Epithelial cell of prostate (primary cell): ENCODE data around the gene F10.
"Not testable (repeated sequence)": the region's sequence is repeated elsewhere in the genome, so short reads cannot be mapped to it uniquely, and the experiment has no call there.

Source experiments
- DNase-seq: peaks from one replicate; pipeline ENCODE4 v3.0.0-alpha.2; 2011; ENCODE audit warnings: low read depth, low spot score
- H3K27ac ChIP-seq: fragments of 450-650 bp; 2 replicates; pipeline ENCODE4 v1.5.1; 2017; ENCODE audit warnings: mild to moderate bottlenecking

The F10 gene

GRCh38 chr13:113097651-113098050 lies 24.9 kb upstream of the F10 start:
- DNase-seq: no peak
- no peak overlapping the region for H3K27ac ChIP-seq

GRCh38 chr13:113098162-113098732 lies 24.4 kb upstream of the F10 start:
- H3K27ac ChIP-seq: no peak overlapping the region

GRCh38 chr13:113099142-113099541 lies 23.5 kb upstream of the F10 start:
- no peak for DNase-seq
- H3K27ac ChIP-seq: no peak overlapping the region

More at GRCh38 chr13:113098162-113098732, 24.4 kb upstream of the F10 start:
- DNase-seq: no peak

DNA sequence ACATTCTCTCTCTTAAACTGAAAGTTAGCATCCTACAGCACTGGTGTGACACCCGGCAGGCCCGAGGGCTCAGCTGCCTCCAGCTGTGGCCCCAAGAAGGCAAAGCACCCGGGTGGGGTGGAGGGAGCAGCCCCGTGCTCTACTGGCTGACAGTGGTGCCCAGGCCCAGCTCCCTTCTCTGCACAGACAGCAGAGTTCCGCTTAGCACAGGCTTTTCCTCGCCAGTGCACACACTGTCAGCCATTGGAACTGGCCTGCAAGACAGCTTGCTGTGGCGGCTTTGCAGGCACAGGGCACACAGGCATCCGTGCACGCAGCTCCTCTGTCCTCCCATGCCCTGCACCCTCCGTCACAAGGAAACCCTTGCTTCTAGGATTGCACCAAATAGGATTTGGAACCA lies 20.3 kb upstream of the F10 start:
- DNase-seq, H3K27ac ChIP-seq: not testable (repeated sequence)

GRCh38 chr13:113102727-113103126 lies 19.9 kb upstream of the F10 start:
- no peak overlapping the region for H3K27ac ChIP-seq
- no peak for DNase-seq

GRCh38 chr13:113103646-113104045 lies 19.0 kb upstream of the F10 start:
- DNase-seq: no peak
- no peak overlapping the region for H3K27ac ChIP-seq

DNA sequence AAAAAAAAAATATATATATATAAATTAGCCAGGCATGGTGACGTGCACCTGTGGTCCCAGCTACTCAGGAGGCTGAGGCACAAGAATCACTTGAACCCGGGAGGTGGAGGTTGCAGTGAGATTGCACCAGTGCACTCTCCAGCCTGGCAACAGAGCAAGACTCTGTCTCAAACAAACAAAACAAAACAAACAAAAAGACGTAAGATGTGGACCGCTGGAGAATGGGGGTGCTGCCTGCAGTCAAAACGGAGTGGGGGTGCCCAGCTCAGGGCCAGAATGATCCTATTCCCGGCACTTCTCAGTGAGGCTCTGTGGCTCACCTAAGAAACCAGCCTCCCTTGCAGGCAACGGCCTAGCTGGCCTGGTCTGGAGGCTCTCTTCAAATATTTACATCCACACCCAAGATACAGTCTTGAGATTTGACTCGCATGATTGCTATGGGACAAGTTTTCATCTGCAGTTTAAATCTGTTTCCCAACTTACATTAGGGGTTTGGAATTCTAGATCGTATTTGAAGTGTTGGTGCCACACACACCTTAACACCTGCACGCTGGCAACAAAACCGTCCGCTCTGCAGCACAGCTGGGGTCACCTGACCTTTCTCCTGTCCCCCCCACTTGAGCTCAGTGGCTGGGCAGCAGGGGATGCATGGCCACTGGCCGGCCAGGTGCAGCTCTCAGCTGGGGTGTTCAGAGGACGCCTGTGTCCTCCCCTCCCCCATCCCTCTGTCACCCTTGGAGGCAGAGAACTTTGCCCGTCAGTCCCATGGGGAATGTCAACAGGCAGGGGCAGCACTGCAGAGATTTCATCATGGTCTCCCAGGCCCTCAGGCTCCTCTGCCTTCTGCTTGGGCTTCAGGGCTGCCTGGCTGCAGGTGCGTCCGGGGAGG lies 17.3 kb upstream of the F10 start, which contains the start of gene F7:
Gene F7 (plus strand): TSS at position 760 of the 889 bp plus-strand sequence. CDS start 51 bp downstream, at position 811.
- no peak within 1 kb of the TSS for H3K27ac ChIP-seq
- DNase-seq: no peak

DNA sequence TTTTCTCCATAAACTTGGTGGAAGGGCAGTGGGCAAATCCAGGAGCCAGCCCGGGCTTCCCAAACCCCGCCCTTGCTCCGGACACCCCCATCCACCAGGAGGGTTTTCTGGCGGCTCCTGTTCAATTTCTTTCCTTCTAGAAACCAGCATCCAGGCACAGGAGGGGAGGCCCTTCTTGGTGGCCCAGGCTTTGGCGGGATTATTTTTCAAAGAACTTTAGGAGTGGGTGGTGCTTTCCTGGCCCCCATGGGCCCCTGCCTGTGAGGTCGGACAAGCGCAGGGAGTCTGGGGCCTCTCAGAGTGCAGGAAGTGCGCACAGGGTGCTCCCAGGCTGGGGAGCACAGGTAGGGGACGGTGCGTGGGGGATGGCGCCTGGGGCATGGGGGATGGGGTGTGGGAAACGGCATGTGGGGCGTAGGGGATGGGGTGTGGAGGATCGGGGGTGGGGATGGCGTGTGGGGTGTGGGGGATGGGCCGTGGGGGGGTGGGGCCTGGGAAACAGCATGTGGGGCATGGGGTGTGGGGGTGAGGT lies 16.6 kb upstream of the F10 start:
- no peak overlapping the region for H3K27ac ChIP-seq
- DNase-seq: no peak

GRCh38 chr13:113106711-113107351 lies 15.8 kb upstream of the F10 start:
- no peak overlapping the region for H3K27ac ChIP-seq
- DNase-seq: no peak

GRCh38 chr13:113108521-113108920 lies 14.1 kb upstream of the F10 start:
- not testable (repeated sequence) for H3K27ac ChIP-seq, DNase-seq

DNA sequence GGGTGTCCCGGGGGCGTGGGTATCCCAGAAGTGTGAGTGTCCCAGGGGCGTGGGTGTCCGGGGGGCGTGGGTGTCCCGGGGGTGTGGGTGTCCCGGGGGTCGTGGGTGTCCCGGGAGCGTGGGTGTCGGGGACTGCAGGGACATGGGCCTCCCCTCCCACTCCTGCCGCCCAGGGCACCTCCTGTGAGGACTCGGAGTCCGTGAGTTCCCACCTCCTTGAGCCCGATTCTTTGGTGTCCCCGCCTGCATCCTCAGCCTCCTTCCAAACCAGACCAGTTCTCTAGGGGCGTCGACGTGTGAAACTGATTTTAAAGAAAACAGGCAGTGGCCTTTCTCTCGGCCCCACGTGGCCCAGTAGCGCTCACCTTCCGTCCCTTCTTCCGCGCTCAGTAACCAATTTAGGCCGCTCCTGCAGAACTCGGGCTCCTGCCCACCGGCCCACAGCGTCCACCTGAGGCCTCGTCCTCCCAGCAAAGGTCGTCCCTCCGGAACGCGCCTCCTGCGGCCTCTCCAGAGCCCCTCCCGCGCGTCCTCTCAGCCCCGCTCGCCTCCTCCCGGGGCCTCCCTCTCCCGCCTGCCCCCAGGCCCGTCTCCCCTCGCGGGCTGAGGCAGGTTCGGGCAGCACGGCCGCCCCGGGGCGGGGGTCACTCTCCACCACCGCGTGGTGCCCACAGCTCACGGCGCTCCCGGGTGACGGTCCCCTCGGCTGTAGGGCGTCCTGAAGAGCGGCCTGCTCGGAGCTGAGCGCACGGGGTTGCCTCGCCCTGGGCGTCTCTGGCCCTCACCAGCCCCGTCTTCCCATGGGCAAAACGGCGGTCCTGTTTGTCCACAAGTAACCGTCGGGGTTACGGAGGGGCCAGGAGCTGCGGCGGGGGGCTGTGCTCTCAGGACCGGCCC lies 13.2 kb upstream of the F10 start:
- no peak for DNase-seq
- no peak overlapping the region for H3K27ac ChIP-seq

DNA sequence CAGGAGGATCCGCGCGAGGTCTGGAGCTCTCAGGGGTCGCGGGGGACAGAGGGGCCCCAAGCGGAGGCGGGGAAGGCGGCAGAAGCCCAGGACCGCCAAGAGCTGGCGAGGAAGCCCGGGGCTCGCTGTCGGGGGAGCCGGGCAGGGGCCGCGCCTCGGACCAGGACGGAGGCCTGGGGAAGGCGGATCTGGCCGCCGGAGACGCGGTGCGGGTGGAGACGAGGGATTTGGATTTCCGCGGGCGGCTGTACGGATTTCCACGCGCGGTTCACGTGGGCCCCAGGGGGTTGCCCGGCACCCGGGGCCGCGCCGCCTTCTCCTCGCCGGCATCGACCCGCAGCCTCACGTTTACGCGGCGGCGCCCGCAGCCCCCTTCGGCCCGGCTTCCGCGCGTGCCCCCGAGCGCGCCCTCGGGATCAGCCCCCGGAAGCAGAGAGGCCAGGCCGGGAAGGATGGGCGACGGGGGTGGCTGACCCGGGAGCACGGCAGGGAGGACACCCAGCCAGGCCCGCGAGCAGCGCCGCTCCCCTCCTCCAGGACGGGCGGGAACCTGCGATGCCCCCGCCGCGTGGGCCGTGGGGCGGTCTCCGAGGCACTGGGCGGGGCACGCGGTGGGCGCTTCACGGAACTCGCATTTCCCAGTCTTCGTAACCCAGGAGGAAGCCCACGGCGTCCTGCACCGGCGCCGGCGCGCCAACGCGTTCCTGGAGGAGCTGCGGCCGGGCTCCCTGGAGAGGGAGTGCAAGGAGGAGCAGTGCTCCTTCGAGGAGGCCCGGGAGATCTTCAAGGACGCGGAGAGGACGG lies 12.3 kb upstream of the F10 start:
- DNase-seq: no peak
- no peak overlapping the region for H3K27ac ChIP-seq

DNA sequence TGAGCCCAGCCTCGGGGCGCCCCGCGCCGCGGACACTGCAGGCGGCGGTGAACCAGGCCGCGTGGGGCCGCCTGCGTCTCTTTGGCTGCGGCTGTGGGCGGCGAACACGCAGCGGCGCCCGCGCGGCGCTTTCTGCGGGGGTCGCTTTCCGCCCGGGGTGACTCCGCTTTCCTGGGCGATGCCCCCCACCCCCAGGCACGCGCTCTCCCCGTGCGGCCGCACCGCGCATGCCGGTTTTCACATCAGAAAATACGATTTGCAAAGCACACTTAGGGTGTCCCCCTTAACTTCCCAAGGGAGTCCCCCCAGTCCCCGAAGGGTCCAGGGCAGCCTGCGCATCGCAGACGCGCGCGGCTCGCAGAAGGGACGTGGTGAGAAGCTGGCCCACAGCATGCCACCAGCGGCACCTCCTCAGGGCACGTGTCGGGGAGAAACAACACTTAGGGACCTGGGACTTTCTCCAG lies 11.7 kb upstream of the F10 start:
- no peak for DNase-seq
- no peak overlapping the region for H3K27ac ChIP-seq

- not testable (repeated sequence) for DNase-seq, H3K27ac ChIP-seq
Measured at GRCh38 chr13:113111821-113112220, 10.8 kb upstream of the F10 start.

- not testable (repeated sequence) for H3K27ac ChIP-seq
Measured at GRCh38 chr13:113112475-113112874, 10.1 kb upstream of the F10 start.

DNA sequence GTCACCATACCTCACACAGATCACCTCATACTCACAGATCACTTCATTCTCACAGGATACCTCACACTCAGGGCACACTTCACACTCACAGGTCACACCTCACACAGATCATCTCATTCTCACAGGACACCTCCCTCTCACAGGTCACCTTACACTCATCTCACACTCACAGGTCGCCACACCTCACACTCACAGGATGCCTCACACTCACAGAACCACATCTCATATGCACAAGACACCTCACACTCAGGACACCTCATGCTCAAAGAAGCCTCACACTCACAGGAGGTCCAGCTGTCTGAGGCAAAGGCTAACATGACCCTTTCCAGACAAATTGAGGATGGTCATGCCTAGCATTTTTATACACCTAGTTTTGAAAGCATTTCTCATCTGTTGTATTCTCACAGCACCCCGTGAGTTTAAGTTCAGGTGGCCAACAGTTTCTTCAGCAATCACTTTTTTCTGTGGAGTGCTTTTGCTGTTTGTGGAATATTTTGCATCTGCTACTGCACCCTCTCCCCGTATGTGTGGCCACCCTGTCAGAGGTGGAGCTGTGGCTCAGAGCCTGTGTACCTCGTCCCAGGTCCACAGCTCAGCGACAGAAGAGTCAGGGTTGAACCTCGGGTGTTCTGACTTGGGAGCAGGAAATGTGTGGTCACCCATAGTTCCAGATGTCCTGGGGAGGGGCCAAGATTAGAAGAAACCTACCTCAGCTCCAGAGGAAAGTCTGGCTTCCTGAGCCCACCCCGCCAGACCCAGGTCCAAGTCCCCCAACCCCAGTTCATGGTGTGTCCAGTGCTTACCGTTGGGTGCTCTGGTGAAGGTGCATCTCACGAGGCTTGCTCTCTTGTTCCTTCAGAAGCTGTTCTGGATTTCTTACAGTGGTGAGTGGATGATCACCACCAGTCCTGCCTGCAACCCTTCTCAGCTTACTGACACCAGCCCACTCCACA lies 9.4 kb upstream of the F10 start:
- no peak overlapping the region for H3K27ac ChIP-seq
- no peak for DNase-seq

More at GRCh38 chr13:113112475-113112874, 10.1 kb upstream of the F10 start:
- DNase-seq: not testable (repeated sequence)

DNA sequence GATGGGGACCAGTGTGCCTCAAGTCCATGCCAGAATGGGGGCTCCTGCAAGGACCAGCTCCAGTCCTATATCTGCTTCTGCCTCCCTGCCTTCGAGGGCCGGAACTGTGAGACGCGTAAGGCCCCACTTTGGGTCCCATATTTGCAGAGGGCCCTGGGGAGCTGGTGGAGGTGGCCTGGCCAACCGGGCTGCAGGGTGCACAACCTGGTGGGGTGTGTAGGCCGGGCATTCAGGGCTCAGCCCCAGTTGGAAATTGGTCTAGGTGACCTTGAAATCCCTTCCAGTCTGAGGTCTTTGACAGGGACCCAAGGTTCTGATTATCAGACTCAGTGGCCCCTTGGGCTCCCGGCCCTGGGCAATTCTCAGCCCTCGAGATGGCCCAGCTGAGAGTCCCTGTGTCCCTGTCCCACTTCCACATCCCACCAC lies 8.7 kb upstream of the F10 start:
- no peak overlapping the region for H3K27ac ChIP-seq
- no peak for DNase-seq
